ENCODE measurements around the gene PHF3.

The PHF3 gene

GRCh38 chr6:63635588-63636517, at the start of gene PHF3:
Gene PHF3, plus strand, starts transcription at chr6:63635802. Its CDS starts 10,750 bp downstream, at chr6:63646552.
- Mint-ChIP-seq H3K36me3 (peaks cover 2% of the 10 kb centered on the region), H3K4me3 (peak within 1 kb of the TSS; percentile 99), H3K4me1 (peaks cover 46% of the 10 kb centered on the region), H3K27ac (peak within 1 kb of the TSS; percentile 98), H3K27me3 (no peaks in the 10 kb centered on the region), H3K9me3 (no peaks in the 10 kb centered on the region)
- DNase-seq: peak; percentile 91
- CTCF ChIA-PET: interaction anchor here (1.2 to 2.6 kb wide), 3 partner anchors 38 to 129 kb away, joined by 4 to 18 read pairs (median 4); no protein-coding TSS in a partner anchor

- Mint-ChIP-seq H3K9me3 (no peaks in the 10 kb centered on the region), H3K27ac (no peak overlapping the region), H3K4me3 (no peak overlapping the region), H3K4me1 (no peaks in the 10 kb centered on the region), H3K27me3 (peaks cover 7% of the 10 kb centered on the region), H3K36me3 (no peaks in the 10 kb centered on the region)
- no peak for DNase-seq
- CTCF ChIA-PET: no interaction called here
Measured at GRCh38 chr6:63589952-63590411, 45.6 kb upstream of the PHF3 start.

- H3K9me3 Mint-ChIP-seq: no peaks in the 10 kb centered on the region
- no peak overlapping the region for H3K27ac Mint-ChIP-seq
- peaks cover 20% of the 10 kb centered on the region for H3K27me3 Mint-ChIP-seq
- CTCF ChIA-PET: interaction anchor here (1.0 to 2.1 kb wide), 3 partner anchors 18 to 240 kb away, joined by 3 to 10 read pairs (median 5); no protein-coding TSS in a partner anchor
- H3K4me1 Mint-ChIP-seq: peaks cover 4% of the 10 kb centered on the region
- no peaks in the 10 kb centered on the region for H3K36me3 Mint-ChIP-seq
- no peak overlapping the region for H3K4me3 Mint-ChIP-seq
- no peak for DNase-seq
Measured at GRCh38 chr6:63592886-63593285, 42.7 kb upstream of the PHF3 start.

- no peak for DNase-seq
- Mint-ChIP-seq H3K27ac (no peak overlapping the region), H3K36me3 (no peaks in the 10 kb centered on the region), H3K27me3 (peaks cover 25% of the 10 kb centered on the region), H3K4me3 (peak overlapping the region; percentile 77), H3K9me3 (no peaks in the 10 kb centered on the region), H3K4me1 (peaks cover 20% of the 10 kb centered on the region)
- CTCF ChIA-PET: interaction anchor here (0.7 to 3.4 kb wide), 16 partner anchors 10 to 290 kb away, joined by 3 to 54 read pairs (median 5); partner anchors contain the start of gene PHF3
Measured at GRCh38 chr6:63597141-63598048, 38.2 kb upstream of the PHF3 start.

- CTCF ChIA-PET: interaction anchor here (0.7 to 3.4 kb wide), 29 partner anchors 9 to 291 kb away, joined by 3 to 54 read pairs (median 4); partner anchors contain the start of gene PHF3
- H3K4me1 Mint-ChIP-seq: peaks cover 20% of the 10 kb centered on the region
- no peak overlapping the region for H3K27ac Mint-ChIP-seq
- H3K27me3 Mint-ChIP-seq: peaks cover 21% of the 10 kb centered on the region
- H3K36me3 Mint-ChIP-seq: no peaks in the 10 kb centered on the region
- H3K9me3 Mint-ChIP-seq: no peaks in the 10 kb centered on the region
- peak; percentile 81 for DNase-seq
- H3K4me3 Mint-ChIP-seq: peak overlapping the region; percentile 77
Measured at GRCh38 chr6:63598049-63599036, 37.3 kb upstream of the PHF3 start.

GRCh38 chr6:63599243-63599642, 36.4 kb upstream of the PHF3 start:
- H3K9me3 Mint-ChIP-seq: no peaks in the 10 kb centered on the region
- H3K4me1 Mint-ChIP-seq: peaks cover 20% of the 10 kb centered on the region
- no peaks in the 10 kb centered on the region for H3K36me3 Mint-ChIP-seq
- H3K4me3 Mint-ChIP-seq: peak overlapping the region; percentile 77
- CTCF ChIA-PET: interaction anchor here (0.9 to 3.4 kb wide), 17 partner anchors 10 to 257 kb away, joined by 3 to 54 read pairs (median 5); partner anchors contain the start of gene PHF3
- no peak for DNase-seq
- H3K27me3 Mint-ChIP-seq: peaks cover 19% of the 10 kb centered on the region
- H3K27ac Mint-ChIP-seq: peak overlapping the region; percentile 24

GRCh38 chr6:63600136-63600535, 35.5 kb upstream of the PHF3 start:
- no peak for DNase-seq
- H3K27ac Mint-ChIP-seq: no peak overlapping the region
- H3K9me3 Mint-ChIP-seq: no peaks in the 10 kb centered on the region
- H3K36me3 Mint-ChIP-seq: no peaks in the 10 kb centered on the region
- CTCF ChIA-PET: interaction anchor here (1.6 to 2.0 kb wide), 2 partner anchors 26 to 164 kb away, joined by 4 to 9 read pairs; no protein-coding TSS in a partner anchor
- H3K4me1 Mint-ChIP-seq: peaks cover 20% of the 10 kb centered on the region
- H3K27me3 Mint-ChIP-seq: peaks cover 18% of the 10 kb centered on the region
- no peak overlapping the region for H3K4me3 Mint-ChIP-seq

GRCh38 chr6:63609231-63609630, 26.4 kb upstream of the PHF3 start:
- H3K4me3 Mint-ChIP-seq: no peak overlapping the region
- no peak for DNase-seq
- H3K36me3 Mint-ChIP-seq: no peaks in the 10 kb centered on the region
- CTCF ChIA-PET: interaction anchor here (1.6 kb wide), 1 partner anchor 11 kb away, joined by 5 read pairs; no protein-coding TSS in a partner anchor
- peaks cover 10% of the 10 kb centered on the region for H3K27me3 Mint-ChIP-seq
- no peaks in the 10 kb centered on the region for H3K9me3 Mint-ChIP-seq
- no peak overlapping the region for H3K27ac Mint-ChIP-seq
- no peaks in the 10 kb centered on the region for H3K4me1 Mint-ChIP-seq

- no peak for DNase-seq
- H3K4me3 Mint-ChIP-seq: no peak overlapping the region
- no peaks in the 10 kb centered on the region for H3K36me3 Mint-ChIP-seq
- H3K27ac Mint-ChIP-seq: no peak overlapping the region
- H3K9me3 Mint-ChIP-seq: no peaks in the 10 kb centered on the region
- CTCF ChIA-PET: interaction anchor here (1.0 kb wide), 1 partner anchor 34 kb away, joined by 3 read pairs; no protein-coding TSS in a partner anchor
- H3K4me1 Mint-ChIP-seq: no peaks in the 10 kb centered on the region
- H3K27me3 Mint-ChIP-seq: peaks cover 10% of the 10 kb centered on the region
Measured at GRCh38 chr6:63610944-63611343, 24.7 kb upstream of the PHF3 start.

GRCh38 chr6:63611560-63611959, 24.0 kb upstream of the PHF3 start:
- no peak overlapping the region for H3K27ac Mint-ChIP-seq
- H3K36me3 Mint-ChIP-seq: no peaks in the 10 kb centered on the region
- peaks cover 10% of the 10 kb centered on the region for H3K27me3 Mint-ChIP-seq
- no peaks in the 10 kb centered on the region for H3K4me1 Mint-ChIP-seq
- no peak overlapping the region for H3K4me3 Mint-ChIP-seq
- DNase-seq: no peak
- no peaks in the 10 kb centered on the region for H3K9me3 Mint-ChIP-seq
- CTCF ChIA-PET: interaction anchor here (0.9 to 1.0 kb wide), 2 partner anchors 35 to 153 kb away, joined by 3 read pairs; no protein-coding TSS in a partner anchor

- CTCF ChIA-PET: no interaction called here
- Mint-ChIP-seq H3K4me3 (no peak overlapping the region), H3K9me3 (no peaks in the 10 kb centered on the region), H3K27ac (no peak overlapping the region), H3K27me3 (peaks cover 16% of the 10 kb centered on the region), H3K36me3 (no peaks in the 10 kb centered on the region), H3K4me1 (no peaks in the 10 kb centered on the region)
- DNase-seq: no peak
Measured at GRCh38 chr6:63615590-63615989, 20.0 kb upstream of the PHF3 start.

GRCh38 chr6:63624091-63624490, 11.5 kb upstream of the PHF3 start:
- no peak overlapping the region for H3K27ac Mint-ChIP-seq
- no peaks in the 10 kb centered on the region for H3K9me3 Mint-ChIP-seq
- CTCF ChIA-PET: no interaction called here

GRCh38 chr6:63630466-63630865, 5.1 kb upstream of the PHF3 start:
- no peak overlapping the region for H3K27ac Mint-ChIP-seq
- no peaks in the 10 kb centered on the region for H3K9me3 Mint-ChIP-seq
- no peak for DNase-seq
- H3K36me3 Mint-ChIP-seq: no peaks in the 10 kb centered on the region
- CTCF ChIA-PET: no interaction called here
- no peaks in the 10 kb centered on the region for H3K27me3 Mint-ChIP-seq
- peaks cover 14% of the 10 kb centered on the region for H3K4me1 Mint-ChIP-seq
- H3K4me3 Mint-ChIP-seq: no peak overlapping the region

More at GRCh38 chr6:63624091-63624490, 11.5 kb upstream of the PHF3 start:
- Mint-ChIP-seq H3K36me3 (no peaks in the 10 kb centered on the region), H3K27me3 (no peaks in the 10 kb centered on the region), H3K4me1 (no peaks in the 10 kb centered on the region), H3K4me3 (no peak overlapping the region)
- DNase-seq: no peak
